Smooth muscle cell (in vitro differentiated cells): ENCODE data around the gene SDC3. TPM values are rescaled to one million over a fixed set of nuclear protein-coding genes. Genes with fewer than 3 reads are reported as not detected.

Source experiments
- DNase-seq: peaks from one replicate; lab custom pipeline; 2025; ENCODE audit not compliant: unreplicated experiment; lab: John Stamatoyannopoulos, UW
- H2AFZ ChIP-seq: fragments of 200-600 bp; sonication (generic); 2 replicates; pipeline ENCODE4 v1.6.0; 2016; ENCODE audit warnings: antibody characterized with exemption, low read depth, mild to moderate bottlenecking
- H3F3A ChIP-seq: fragments of 200-600 bp; sonication (generic); 2 replicates; pipeline ENCODE4 v1.6.0; 2017; ENCODE audit warnings: antibody characterized with exemption, low read depth
- H3K27ac ChIP-seq: fragments of 200-600 bp; sonication (generic); 2 replicates; pipeline ENCODE4 v1.5.1; 2016; ENCODE audit warnings: low read depth, mild to moderate bottlenecking
- H3K27me3 ChIP-seq: fragments of 200-600 bp; sonication (generic); 2 replicates; pipeline ENCODE4 v1.6.1; 2016; ENCODE audit warnings: low read depth, mild to moderate bottlenecking
- H3K36me3 ChIP-seq: fragments of 200-600 bp; sonication (generic); 2 replicates; pipeline ENCODE4 v1.5.1; 2016; ENCODE audit warnings: low read depth
- H3K4me1 ChIP-seq: fragments of 200-600 bp; sonication (generic); 2 replicates; pipeline ENCODE4 v1.5.1; 2016; ENCODE audit warnings: low read depth
- H3K4me2 ChIP-seq: fragments of 200-600 bp; sonication (generic); 2 replicates; pipeline ENCODE4 v1.6.0; 2016; ENCODE audit warnings: mild to moderate bottlenecking
- H3K4me3 ChIP-seq: fragments of 200-600 bp; sonication (generic); 2 replicates; pipeline ENCODE4 v1.5.1; 2016; ENCODE audit warnings: mild to moderate bottlenecking
- H3K79me2 ChIP-seq: fragments of 200-600 bp; sonication (generic); 2 replicates; pipeline ENCODE4 v1.6.0; 2016; ENCODE audit warnings: low read depth, mild to moderate bottlenecking
- H3K9ac ChIP-seq: fragments of 200-600 bp; sonication (generic); 2 replicates; pipeline ENCODE4 v1.6.0; 2016; ENCODE audit warnings: low read depth
- H3K9me3 ChIP-seq: fragments of 200-600 bp; sonication (generic); replicated peaks from 2 replicates; pipeline ENCODE4 v1.5.1; 2016; ENCODE audit warnings: low read depth
- H4K20me1 ChIP-seq: fragments of 200-600 bp; sonication (generic); 2 replicates; pipeline ENCODE4 v1.6.0; 2016; ENCODE audit warnings: low read depth
- WGBS: methylation state at CpG from one replicate; pipeline ENCODE4 v1.1.7; 2016; ENCODE audit warnings: low lambda C conversion rate; 5-methylcytosine and 5-hydroxymethylcytosine counted together
- polyA plus RNA-seq: library from polyadenylated mRNA; unstranded; fragments of >200 nt; fragmentation: Nextera tagmentation; extraction: Ambion mirVana; gene quantifications from 2 replicates; pipeline ENCODE4 v1.2.1, GENCODE V29; 2016
- total RNA-seq: library from RNA; depleted of rRNA; stranded (reverse); fragments of >200 nt; gene quantifications from 2 replicates; pipeline ENCODE4 v1.2.3, GENCODE V29; 2014
- TF ChIP-seq, protein P1 (sequence below): fragments of 200-600 bp; sonication (generic); IDR thresholded peaks from 2 replicates; pipeline ENCODE4 v1.5.1; 2017; ENCODE audit warnings: borderline replicate concordance, mild to moderate bottlenecking, antibody characterized with exemption; ENCODE audit not compliant: insufficient read depth, poor library complexity, severe bottlenecking

SDC3 gene
- total and polyA plus RNA-seq, 2 experiments from 2014 or later, result 46.3 to 112 TPM

- H3K79me2 ChIP-seq, result peaks cover 40% of the 10 kb centered on the region
These were observed 12.5 kb downstream of the SDC3 start for GRCh38 chr1:30895944-30896660.

DNA sequence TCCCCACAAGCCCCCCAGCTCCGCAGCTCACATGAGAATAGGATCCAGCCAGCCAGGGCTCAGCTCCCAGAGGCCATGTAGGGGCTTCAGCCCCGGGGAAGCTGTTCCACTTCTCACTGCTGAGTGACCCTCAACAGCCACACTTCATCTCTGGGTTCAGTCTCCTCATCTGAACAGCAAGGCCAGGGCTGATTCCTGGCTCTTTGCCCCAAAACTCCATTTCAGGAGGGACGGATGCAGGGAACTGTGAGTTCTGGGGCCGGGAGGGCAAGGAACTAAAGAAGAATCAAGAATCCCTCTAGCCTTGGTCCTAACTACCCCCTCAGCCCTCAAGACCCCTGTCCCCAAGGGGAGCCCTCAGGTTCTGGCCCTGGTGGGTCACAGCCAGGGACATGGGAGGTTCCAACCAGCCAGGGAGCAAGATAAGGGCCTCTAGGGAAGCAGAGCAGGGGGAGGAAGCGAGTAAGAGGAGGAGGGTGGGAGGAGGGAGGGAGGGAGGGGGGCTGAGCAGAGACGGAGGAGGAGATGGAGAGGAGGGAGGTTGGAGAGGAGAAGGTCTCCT is 13.1 kb downstream of the SDC3 start:
- H3K9me3 ChIP-seq, result no peaks in the 10 kb centered on the region
- WGBS, result 93% methylated on average over 4 of the region's 6 CpGs
- peaks cover 10% of the 10 kb centered on the region for H3F3A ChIP-seq
- H3K4me3 ChIP-seq, result no peak overlapping the region
- peaks cover 25% of the 10 kb centered on the region for H3K4me1 ChIP-seq
- H3K27me3 ChIP-seq, result no peaks in the 10 kb centered on the region
- peaks cover 86% of the 10 kb centered on the region for H4K20me1 ChIP-seq
- H3K27ac ChIP-seq, result no peak overlapping the region
- H3K9ac ChIP-seq, result no peak overlapping the region
- no peak for DNase-seq
- TF ChIP-seq, protein P1, sequence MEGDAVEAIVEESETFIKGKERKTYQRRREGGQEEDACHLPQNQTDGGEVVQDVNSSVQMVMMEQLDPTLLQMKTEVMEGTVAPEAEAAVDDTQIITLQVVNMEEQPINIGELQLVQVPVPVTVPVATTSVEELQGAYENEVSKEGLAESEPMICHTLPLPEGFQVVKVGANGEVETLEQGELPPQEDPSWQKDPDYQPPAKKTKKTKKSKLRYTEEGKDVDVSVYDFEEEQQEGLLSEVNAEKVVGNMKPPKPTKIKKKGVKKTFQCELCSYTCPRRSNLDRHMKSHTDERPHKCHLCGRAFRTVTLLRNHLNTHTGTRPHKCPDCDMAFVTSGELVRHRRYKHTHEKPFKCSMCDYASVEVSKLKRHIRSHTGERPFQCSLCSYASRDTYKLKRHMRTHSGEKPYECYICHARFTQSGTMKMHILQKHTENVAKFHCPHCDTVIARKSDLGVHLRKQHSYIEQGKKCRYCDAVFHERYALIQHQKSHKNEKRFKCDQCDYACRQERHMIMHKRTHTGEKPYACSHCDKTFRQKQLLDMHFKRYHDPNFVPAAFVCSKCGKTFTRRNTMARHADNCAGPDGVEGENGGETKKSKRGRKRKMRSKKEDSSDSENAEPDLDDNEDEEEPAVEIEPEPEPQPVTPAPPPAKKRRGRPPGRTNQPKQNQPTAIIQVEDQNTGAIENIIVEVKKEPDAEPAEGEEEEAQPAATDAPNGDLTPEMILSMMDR, result no peak
- no peak overlapping the region for H2AFZ ChIP-seq
- peaks cover 39% of the 10 kb centered on the region for H3K79me2 ChIP-seq
- H3K36me3 ChIP-seq, result no peaks in the 10 kb centered on the region
- no peak overlapping the region for H3K4me2 ChIP-seq

More at GRCh38 chr1:30895944-30896660, 12.5 kb downstream of the SDC3 start:
- peaks cover 10% of the 10 kb centered on the region for H3F3A ChIP-seq
- TF ChIP-seq, protein P1, result no peak
- peaks cover 86% of the 10 kb centered on the region for H4K20me1 ChIP-seq
- H3K27me3 ChIP-seq, result no peaks in the 10 kb centered on the region
- WGBS, result 66% methylated on average over 6 of the region's 6 CpGs
- H3K4me2 ChIP-seq, result no peak overlapping the region
- no peak overlapping the region for H3K4me3 ChIP-seq
- no peaks in the 10 kb centered on the region for H3K9me3 ChIP-seq
- peaks cover 25% of the 10 kb centered on the region for H3K4me1 ChIP-seq
- no peak overlapping the region for H3K9ac ChIP-seq
- no peak overlapping the region for H2AFZ ChIP-seq
- no peak for DNase-seq
- H3K27ac ChIP-seq, result no peak overlapping the region
- H3K36me3 ChIP-seq, result no peaks in the 10 kb centered on the region

GRCh38 chr1:30894508-30894973 is 14.0 kb downstream of the SDC3 start:
- peaks cover 38% of the 10 kb centered on the region for H3K79me2 ChIP-seq
- no peaks in the 10 kb centered on the region for H3K36me3 ChIP-seq
- H3K4me1 ChIP-seq, result peaks cover 25% of the 10 kb centered on the region
- H3K9ac ChIP-seq, result no peak overlapping the region
- TF ChIP-seq, protein P1, result no peak
- H3K9me3 ChIP-seq, result no peaks in the 10 kb centered on the region
- no peaks in the 10 kb centered on the region for H3K27me3 ChIP-seq
- no peak for DNase-seq
- H3K4me3 ChIP-seq, result no peak overlapping the region
- WGBS, result 83% methylated on average over 4 of the region's 7 CpGs
- H3K4me2 ChIP-seq, result no peak overlapping the region
- peaks cover 80% of the 10 kb centered on the region for H4K20me1 ChIP-seq
- H2AFZ ChIP-seq, result no peak overlapping the region
- peaks cover 10% of the 10 kb centered on the region for H3F3A ChIP-seq
- no peak overlapping the region for H3K27ac ChIP-seq
